Skin of body (tissue), 3 donors: Measurements from ENCODE around the gene SUPT7L. TPM values are rescaled to one million over a fixed set of nuclear protein-coding genes. Genes with fewer than 3 reads are reported as not detected.
A peak's percentile ranks its signal among the peaks of the same experiment; 100 is the strongest.
"Not testable (repeated sequence)": the region's sequence is repeated elsewhere in the genome, so short reads cannot be mapped to it uniquely, and the experiment has no call there.

Experiments
- DNase-seq: peaks from one replicate; lab custom pipeline; 2025; lab: John Stamatoyannopoulos, UW
- small RNA-seq: library from RNA; depleted of rRNA; stranded (forward); fragments of <200 nt; gene quantifications from one replicate; pipeline ENCODE3, GENCODE V24; 2014; ENCODE audit warnings: low replicate concordance
- total RNA-seq: library from RNA; depleted of rRNA; stranded (reverse); fragments of >200 nt; gene quantifications from one replicate; pipeline ENCODE4 v1.2.3, GENCODE V29; 2014

The SUPT7L gene
- total RNA-seq, 1 donor from 2014 or later = 17.8 TPM

DNA sequence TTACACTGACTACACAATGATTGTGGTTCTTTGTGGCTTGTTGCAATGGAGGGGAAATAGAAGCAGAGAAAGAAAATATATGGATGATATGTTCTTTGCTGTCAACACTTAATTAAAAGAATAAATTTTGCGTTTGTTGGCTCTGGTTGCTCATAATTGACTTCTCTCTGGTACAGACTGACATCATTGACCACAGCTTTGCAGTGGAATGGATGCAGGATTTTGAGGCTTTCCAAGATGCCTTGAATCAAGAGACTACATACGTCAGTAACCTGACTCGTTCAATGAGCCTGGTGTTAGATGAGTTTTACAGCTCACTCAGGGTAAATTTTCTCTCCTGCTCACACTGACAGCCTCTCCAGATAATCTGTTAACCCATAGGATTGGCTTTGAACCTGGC lies 24.7 kb downstream of the SUPT7L start:
- DNase-seq = no peak

- DNase-seq = no peak
These were observed 25.3 kb downstream of the SUPT7L start for GRCh38 chr2:27638037-27638637.

DNA sequence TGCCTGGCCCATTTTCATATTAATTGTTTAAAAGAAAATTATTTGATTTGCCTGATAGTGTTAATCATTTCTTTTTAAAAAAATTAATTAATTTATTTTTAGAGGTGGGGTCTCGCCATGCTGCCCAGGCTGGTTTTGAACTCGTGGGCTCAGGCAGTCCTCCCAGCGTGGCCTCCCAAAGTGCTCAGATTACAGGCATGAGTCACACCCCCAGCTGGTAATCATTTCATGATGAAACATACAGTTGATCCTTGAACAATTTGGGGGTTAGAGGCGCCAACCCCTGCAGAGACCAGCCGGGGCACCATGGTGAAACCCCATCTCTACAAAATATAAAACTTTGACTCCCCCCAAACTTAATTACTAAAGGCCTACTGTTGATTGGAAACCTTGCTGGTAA lies 26.6 kb downstream of the SUPT7L start:
- DNase-seq = no peak

- DNase-seq = no peak
These were observed 29.1 kb downstream of the SUPT7L start for GRCh38 chr2:27634291-27634690.

DNA sequence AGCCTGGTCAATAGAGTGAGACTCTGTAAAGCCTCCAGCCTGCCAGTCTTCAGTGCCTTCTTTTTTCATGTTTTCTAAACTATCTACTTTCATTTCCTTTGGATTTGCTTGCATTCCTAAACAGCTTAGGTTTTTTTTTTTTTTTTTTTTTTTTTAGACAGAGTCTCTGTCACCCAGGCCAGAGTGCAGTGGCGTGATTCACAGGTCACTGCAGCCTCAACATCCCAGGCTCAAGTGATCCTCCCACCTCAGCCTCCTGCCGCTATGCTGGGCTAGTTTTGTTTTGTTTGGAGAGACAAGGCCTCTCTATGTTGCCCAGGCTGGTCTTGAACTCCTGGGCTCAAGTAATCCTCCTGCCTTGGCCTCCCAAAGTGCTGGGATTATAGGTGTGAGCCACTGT lies 33.2 kb downstream of the SUPT7L start:
- not testable (repeated sequence) for DNase-seq

DNA sequence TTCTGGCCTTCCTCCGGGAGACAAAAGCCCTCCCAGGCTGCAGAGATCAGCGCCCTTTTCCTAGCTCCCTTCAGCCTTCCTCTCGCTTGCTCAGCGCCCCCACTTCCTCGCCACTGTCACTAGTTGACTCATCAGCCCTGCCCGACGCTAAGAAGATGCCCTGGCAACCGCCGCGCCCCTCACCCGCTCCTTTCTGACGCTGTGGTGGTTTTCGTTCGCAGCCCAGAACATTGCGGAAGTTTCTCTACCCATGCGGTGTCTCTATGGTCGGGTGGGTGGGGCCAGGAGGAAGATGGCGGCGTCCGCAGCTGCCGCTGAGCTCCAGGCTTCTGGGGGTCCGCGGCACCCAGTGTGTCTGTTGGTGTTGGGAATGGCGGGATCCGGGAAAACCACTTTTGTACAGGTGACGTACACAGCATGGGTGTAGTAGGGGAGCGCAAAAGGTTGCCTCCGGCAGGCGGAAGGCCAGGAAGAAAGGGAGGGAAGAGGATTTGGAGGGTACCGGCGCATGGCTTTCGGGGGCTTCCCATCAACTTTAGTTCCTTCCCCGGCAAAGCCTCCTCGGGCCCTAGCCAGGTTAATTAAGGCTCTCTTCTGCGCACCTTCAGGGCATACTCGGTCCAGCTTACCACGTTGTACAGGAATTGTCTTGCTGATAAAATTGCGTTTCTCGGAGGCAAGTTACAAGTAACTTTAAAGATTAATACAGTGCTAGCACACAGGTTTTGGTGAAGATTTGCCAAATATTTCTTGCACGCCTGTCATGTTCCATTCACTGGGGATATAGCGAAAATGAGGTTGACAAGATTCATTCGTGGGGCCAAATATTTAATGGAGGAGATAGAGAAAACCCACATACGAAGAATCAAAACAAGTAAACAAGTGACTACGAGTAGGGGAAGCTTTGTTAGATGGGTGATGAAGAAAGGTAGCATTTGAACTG lies 34.4 kb downstream of the SUPT7L start, which contains the start of the genes CCDC121 and GPN1:
TSS of gene CCDC121 (minus strand) at position 246 of the 943 bp plus-strand sequence. CDS start 1,213 bp downstream, outside the sequence.
TSS of gene GPN1 (plus strand) at position 284 of the 943 bp plus-strand sequence. CDS start at position 293, 9 bp downstream.
- peak; percentile 72 for DNase-seq

DNA sequence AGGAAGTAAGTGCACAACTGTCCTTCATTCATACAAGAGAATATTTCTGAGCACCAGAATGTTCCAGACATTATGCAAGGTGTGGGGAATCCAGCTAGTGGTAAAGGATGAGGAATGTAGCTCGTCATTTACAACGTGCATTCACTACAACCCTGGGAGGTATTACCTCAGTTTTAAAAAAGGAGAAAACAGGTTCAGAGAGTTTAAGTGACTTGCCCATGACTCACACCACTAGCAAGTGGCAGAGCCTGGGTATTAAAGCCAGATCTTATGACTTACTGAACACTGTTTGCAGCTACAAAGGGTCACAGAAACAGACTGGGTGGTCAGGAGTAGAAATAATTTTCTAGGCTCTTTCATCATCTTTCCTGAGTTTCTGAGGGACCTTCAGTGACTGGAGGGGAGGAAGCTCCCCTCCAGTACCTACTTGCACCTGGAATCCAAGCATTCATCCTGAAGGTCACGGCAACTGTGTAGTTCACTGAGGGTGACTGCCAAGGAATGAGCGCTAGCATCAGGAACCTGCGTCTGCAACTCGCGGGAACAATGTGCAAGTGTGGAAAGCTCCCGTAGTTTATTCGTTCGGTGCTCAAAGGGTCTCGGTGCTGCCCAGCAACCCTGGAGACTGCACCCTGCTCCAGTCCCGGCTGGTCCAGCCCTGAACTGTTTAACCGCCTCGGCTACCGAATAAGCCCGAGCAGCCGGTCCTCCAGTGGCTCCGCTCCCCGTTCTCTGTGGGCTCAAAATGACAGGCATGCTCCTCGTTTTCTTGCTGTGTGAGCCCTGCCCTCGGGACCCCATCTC lies 35.2 kb downstream of the SUPT7L start:
- no peak for DNase-seq

DNA sequence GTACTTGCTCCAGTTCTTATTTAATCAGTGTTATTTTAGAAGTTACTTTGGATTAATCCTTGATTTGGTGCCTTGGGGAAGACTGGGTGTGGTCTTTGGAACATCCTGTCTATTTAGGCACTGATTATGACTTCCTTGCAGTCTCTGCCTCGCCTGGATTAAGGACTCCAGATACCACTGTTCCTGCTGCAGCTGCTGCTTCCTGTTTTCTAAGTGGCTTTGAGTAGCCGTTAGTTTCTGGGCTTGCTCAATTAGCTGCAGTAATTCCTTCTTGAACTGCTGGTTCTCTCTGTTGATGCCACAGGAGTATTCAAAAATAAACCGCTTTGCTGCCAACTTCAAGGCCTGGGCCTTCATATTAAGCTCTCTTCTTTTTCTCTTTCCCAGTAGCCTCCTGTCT lies 36.5 kb downstream of the SUPT7L start:
- not testable (repeated sequence) for DNase-seq

GRCh38 chr2:27626323-27626722 lies 37.1 kb downstream of the SUPT7L start:
- not testable (repeated sequence) for DNase-seq

- DNase-seq = no peak
These were observed 38.5 kb downstream of the SUPT7L start for GRCh38 chr2:27624943-27625342.

DNA sequence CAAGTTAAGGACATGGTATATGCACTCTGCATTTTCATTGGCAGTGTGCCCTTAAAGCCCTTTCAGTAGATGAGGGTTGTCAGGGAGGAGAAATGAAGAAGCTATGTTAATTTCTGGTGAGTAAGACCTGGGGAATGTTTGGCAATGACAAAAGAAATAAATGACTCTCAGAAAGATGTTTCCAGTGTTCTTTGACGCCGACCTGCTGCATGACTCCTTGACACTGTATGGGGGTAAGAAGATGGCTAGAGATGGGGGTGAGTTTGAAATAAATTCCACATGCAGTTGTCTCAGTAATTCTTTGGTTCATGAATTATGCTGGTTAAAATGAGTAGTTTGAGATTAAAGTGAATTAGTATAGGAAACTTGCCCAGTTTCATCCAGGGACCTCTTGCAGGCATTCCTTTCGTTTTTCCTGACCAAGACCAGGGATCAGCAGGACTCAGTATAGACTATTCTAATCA lies 40.5 kb downstream of the SUPT7L start:
- DNase-seq = no peak

- DNase-seq = no peak
These were observed 41.9 kb downstream of the SUPT7L start for GRCh38 chr2:27621524-27621923.

GRCh38 chr2:27615316-27615715 lies 48.1 kb downstream of the SUPT7L start:
- no peak for DNase-seq

DNA sequence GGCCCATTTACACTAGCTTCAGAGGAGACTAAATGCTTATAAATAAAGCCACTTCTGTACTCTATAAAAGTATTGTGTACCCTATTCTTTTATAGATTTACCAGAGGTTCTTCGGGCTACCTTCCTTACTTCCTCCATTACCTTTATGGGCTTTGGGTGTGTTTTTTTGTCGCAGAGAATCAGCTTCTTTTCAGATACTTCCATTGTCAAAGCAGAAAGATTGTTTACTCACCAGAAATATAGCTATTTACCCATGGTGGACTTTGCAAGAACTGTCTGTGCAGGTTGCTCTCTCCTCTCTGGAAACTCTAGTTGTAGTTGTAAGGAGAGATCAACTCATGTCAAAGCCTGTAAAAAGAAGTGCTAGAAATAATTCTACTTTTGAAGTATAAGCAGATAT lies 49.4 kb downstream of the SUPT7L start:
- DNase-seq = no peak

- DNase-seq = no peak
These were observed 56.8 kb downstream of the SUPT7L start for GRCh38 chr2:27606611-27607010.

Small RNAs within 50 kb of the gene (small RNA-seq; reads per million reads assigned to genes)
- not detected for gene RF00340

Other genes starting within 250 kb of the SUPT7L start
- gene NRBP1, start 235.0 kb downstream of the SUPT7L start, total RNA-seq = 70.4 TPM
- gene KRTCAP3, start 221.2 kb downstream of the SUPT7L start, total RNA-seq = 2.5 TPM
- gene IFT172, start 173.9 kb downstream of the SUPT7L start, total RNA-seq = 25.9 TPM
- gene FNDC4, start 168.4 kb downstream of the SUPT7L start, total RNA-seq = 10.6 TPM
- 0.49 TPM for gene GCKR, start 166.8 kb downstream of the SUPT7L start, total RNA-seq
- 24.7 TPM for gene ZNF512, start 80.6 kb downstream of the SUPT7L start, total RNA-seq
- 6.3 TPM for gene CCDC121, start 34.6 kb downstream of the SUPT7L start, total RNA-seq
- 22.9 TPM for gene GPN1, start 34.6 kb downstream of the SUPT7L start, total RNA-seq
- gene SLC4A1AP, start 275 bp upstream of the SUPT7L start, total RNA-seq = 17.4 TPM
- 63.0 TPM for gene MRPL33, start 108.1 kb upstream of the SUPT7L start, total RNA-seq
- gene RBKS, start 226.8 kb upstream of the SUPT7L start, total RNA-seq = 1.2 TPM
- 25.4 TPM for gene BABAM2, start 227.1 kb upstream of the SUPT7L start, total RNA-seq